Osteoblast (primary cell): Measurements from ENCODE around the gene CD300LB. TPM values are rescaled to one million over a fixed set of nuclear protein-coding genes. Genes with fewer than 3 reads are reported as not detected.

Experiments used
- DNase-seq: peaks from one replicate; pipeline ENCODE4 v3.0.0; 2011; ENCODE audit warnings: low spot score, mixed read lengths; ENCODE audit not compliant: insufficient read length; ENCODE audit errors: missing footprints
- H2AFZ ChIP-seq: 2 replicates; pipeline ENCODE4 v1.6.0; 2011; ENCODE audit warnings: mild to moderate bottlenecking, low read length
- H3K27ac ChIP-seq: 2 replicates; pipeline ENCODE4 v1.5.1; 2011; ENCODE audit warnings: mild to moderate bottlenecking, low read depth, low read length, moderate library complexity
- H3K27me3 ChIP-seq: 2 replicates; pipeline ENCODE4 v1.6.0; 2012; ENCODE audit warnings: mild to moderate bottlenecking, control low read depth, inconsistent platforms, low read length, moderate library complexity; ENCODE audit not compliant: insufficient read depth
- H3K36me3 ChIP-seq: 2 replicates; pipeline ENCODE4 v1.5.1; 2011; ENCODE audit warnings: mild to moderate bottlenecking, low read length, control low read depth, moderate library complexity; ENCODE audit not compliant: insufficient read depth
- H3K4me1 ChIP-seq: 2 replicates; pipeline ENCODE4 v1.5.1; 2011; ENCODE audit warnings: mild to moderate bottlenecking, low read length, control low read depth, moderate library complexity; ENCODE audit not compliant: insufficient read depth
- H3K4me2 ChIP-seq: 2 replicates; pipeline ENCODE4 v1.6.0; 2011; ENCODE audit warnings: mild to moderate bottlenecking, low read length; ENCODE audit not compliant: insufficient read depth
- H3K4me3 ChIP-seq: fragments of 200-600 bp; sonication (generic); 3 replicates; pipeline ENCODE4 v1.5.1; 2012; ENCODE audit warnings: mild to moderate bottlenecking, low read length, inconsistent platforms; ENCODE audit not compliant: insufficient read depth
- H3K79me2 ChIP-seq: 2 replicates; pipeline ENCODE4 v1.6.0; 2012; ENCODE audit warnings: mild to moderate bottlenecking, low read length, control low read depth, inconsistent platforms; ENCODE audit not compliant: insufficient read depth
- H3K9me3 ChIP-seq: 2 replicates; pipeline ENCODE4 v1.5.1; 2011; ENCODE audit warnings: low read depth, low read length, control low read depth
- H4K20me1 ChIP-seq: 2 replicates; pipeline ENCODE4 v1.6.0; 2012; ENCODE audit warnings: mild to moderate bottlenecking, low read length, control low read depth; ENCODE audit not compliant: insufficient read depth
- CTCF ChIP-seq: IDR thresholded peaks from 2 replicates; pipeline ENCODE4 v1.5.1; 2011; ENCODE audit warnings: mild to moderate bottlenecking, low read depth, low read length, moderate library complexity; ENCODE audit errors: extremely low read depth
- total RNA-seq: library from RNA; depleted of rRNA; stranded (reverse); fragments of >200 nt; gene quantifications from 2 replicates; pipeline ENCODE4 v1.2.3, GENCODE V29; 2012

The CD300LB gene
- total RNA-seq, 1 donor: not detected

- Histone ChIP-seq H3K27me3 (peaks cover 8% of the 10 kb centered on the region), H3K4me2 (no peak overlapping the region), H3K27ac (no peak overlapping the region), H3K4me3 (no peak overlapping the region), H2AFZ (no peak overlapping the region), H3K79me2 (no peaks in the 10 kb centered on the region), H4K20me1 (no peaks in the 10 kb centered on the region), H3K4me1 (no peaks in the 10 kb centered on the region), H3K36me3 (no peaks in the 10 kb centered on the region), H3K9me3 (no peaks in the 10 kb centered on the region)
- no peak for TF ChIP-seq CTCF
- DNase-seq: no peak
Measured at GRCh38 chr17:74536890-74537289, 5.6 kb upstream of the CD300LB start.

DNA sequence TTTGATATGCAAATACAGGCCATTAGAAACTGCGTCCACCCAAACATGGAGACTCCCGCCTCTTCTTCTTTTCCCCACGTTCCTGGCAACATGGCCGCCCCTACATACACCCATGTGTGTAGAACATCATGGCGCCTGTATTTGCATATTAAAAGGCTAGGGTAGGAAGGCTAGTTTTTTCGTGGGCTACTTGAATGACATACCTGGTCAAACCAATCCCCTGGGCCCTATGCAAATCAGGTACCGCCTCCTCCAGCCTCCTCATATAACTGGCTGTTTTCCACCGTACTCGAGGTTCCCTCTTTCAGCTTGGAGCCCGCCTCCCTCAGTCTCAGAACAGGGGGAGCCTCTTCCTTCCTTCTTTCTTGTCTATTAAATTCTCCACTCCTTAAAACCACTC is 840 bp upstream of the CD300LB start:
- no peak for DNase-seq
- Histone ChIP-seq H4K20me1 (no peaks in the 10 kb centered on the region), H3K36me3 (no peaks in the 10 kb centered on the region), H3K9me3 (no peaks in the 10 kb centered on the region), H3K27ac (no peak overlapping the region), H3K79me2 (no peaks in the 10 kb centered on the region), H3K4me1 (no peaks in the 10 kb centered on the region), H2AFZ (no peak overlapping the region), H3K27me3 (no peaks in the 10 kb centered on the region), H3K4me2 (no peak overlapping the region), H3K4me3 (no peak overlapping the region)
- TF ChIP-seq CTCF: no peak

DNA sequence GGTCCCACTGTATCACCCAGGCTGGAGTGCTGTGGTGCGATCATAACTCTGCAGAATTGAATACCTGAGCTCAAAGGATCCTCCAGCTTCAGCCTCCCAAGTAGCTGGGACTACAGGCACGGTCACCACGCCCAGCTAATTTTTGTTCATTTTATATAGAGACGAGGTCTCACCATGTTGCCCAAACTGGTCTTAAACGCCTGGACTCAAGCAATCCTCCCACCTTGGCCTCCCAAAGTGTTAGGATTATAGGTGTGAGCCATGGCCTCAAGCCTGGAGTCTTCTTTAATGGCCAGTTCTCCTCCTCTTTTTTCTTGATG is 484 bp downstream of the CD300LB start:
- no peak overlapping the region for H2AFZ ChIP-seq
- no peaks in the 10 kb centered on the region for H4K20me1 ChIP-seq
- H3K27ac ChIP-seq: no peak overlapping the region
- H3K9me3 ChIP-seq: no peaks in the 10 kb centered on the region
- H3K79me2 ChIP-seq: no peaks in the 10 kb centered on the region
- H3K27me3 ChIP-seq: no peaks in the 10 kb centered on the region
- no peak for TF ChIP-seq CTCF
- H3K4me2 ChIP-seq: no peak overlapping the region
- H3K4me3 ChIP-seq: no peak overlapping the region
- H3K36me3 ChIP-seq: no peaks in the 10 kb centered on the region
- no peaks in the 10 kb centered on the region for H3K4me1 ChIP-seq
- no peak for DNase-seq

GRCh38 chr17:74529243-74529642 is 2.0 kb downstream of the CD300LB start:
- Histone ChIP-seq H3K36me3 (no peaks in the 10 kb centered on the region), H3K4me1 (no peaks in the 10 kb centered on the region), H3K9me3 (no peaks in the 10 kb centered on the region), H3K4me3 (no peak overlapping the region), H3K27ac (no peak overlapping the region), H3K79me2 (no peaks in the 10 kb centered on the region), H3K4me2 (no peak overlapping the region), H3K27me3 (no peaks in the 10 kb centered on the region), H4K20me1 (no peaks in the 10 kb centered on the region), H2AFZ (no peak overlapping the region)
- no peak for DNase-seq
- TF ChIP-seq CTCF: no peak
